Cardiac muscle cell (in vitro differentiated cells and primary cell): ENCODE measurements around the gene DNASE1. TPM values are rescaled to one million over a fixed set of nuclear protein-coding genes. Genes with fewer than 3 reads are reported as not detected.

Experiments used
- DNase-seq, 2 donors: peaks; one replicate each; pipeline versions ENCODE4 v3.0.0 to v3.0.0-alpha.2; 2010 to 2017; ENCODE audit warnings: low read depth in 1 of 2, low spot score in 1 of 2
- H3K27ac ChIP-seq: fragments of 200-600 bp; sonication (generic); 2 replicates; pipeline ENCODE4 v1.5.1; 2016
- H3K27me3 ChIP-seq: fragments of 200-600 bp; sonication (generic); 2 replicates; pipeline ENCODE4 v1.6.0; 2016; ENCODE audit warnings: control low read depth
- H3K36me3 ChIP-seq: fragments of 200-600 bp; sonication (generic); 2 replicates; pipeline ENCODE4 v1.5.1; 2016; ENCODE audit warnings: control low read depth
- H3K4me1 ChIP-seq: fragments of 200-600 bp; sonication (generic); 2 replicates; pipeline ENCODE4 v1.8.1; 2017; ENCODE audit warnings: low read depth, mild to moderate bottlenecking, mixed run types
- H3K4me3 ChIP-seq: fragments of 200-600 bp; sonication (generic); 2 replicates; pipeline ENCODE4 v1.5.1; 2016; ENCODE audit warnings: mild to moderate bottlenecking
- H3K9me3 ChIP-seq: fragments of 200-600 bp; sonication (generic); 2 replicates; pipeline ENCODE4 v1.5.1; 2017; ENCODE audit warnings: low read depth, mild to moderate bottlenecking, control low read depth
- polyA plus RNA-seq: library from polyadenylated mRNA; unstranded; fragments of >200 nt; fragmentation: Nextera tagmentation; extraction: Ambion mirVana; gene quantifications from 2 replicates; pipeline ENCODE4 v1.2.1, GENCODE V29; 2016
- total RNA-seq: library from RNA; depleted of rRNA; stranded (reverse); fragments of >200 nt; gene quantifications from 2 replicates; pipeline ENCODE4 v1.2.3, GENCODE V29; 2016
- TF ChIP-seq, protein P1 (sequence below): IDR thresholded peaks from 2 replicates; pipeline ENCODE4 v1.5.1; 2012; ENCODE audit warnings: low read depth, mild to moderate bottlenecking, low read length

The DNASE1 gene
- total and polyA plus RNA-seq, 2 experiments from 2014 or later, result 28.1 to 73.9 TPM

DNA sequence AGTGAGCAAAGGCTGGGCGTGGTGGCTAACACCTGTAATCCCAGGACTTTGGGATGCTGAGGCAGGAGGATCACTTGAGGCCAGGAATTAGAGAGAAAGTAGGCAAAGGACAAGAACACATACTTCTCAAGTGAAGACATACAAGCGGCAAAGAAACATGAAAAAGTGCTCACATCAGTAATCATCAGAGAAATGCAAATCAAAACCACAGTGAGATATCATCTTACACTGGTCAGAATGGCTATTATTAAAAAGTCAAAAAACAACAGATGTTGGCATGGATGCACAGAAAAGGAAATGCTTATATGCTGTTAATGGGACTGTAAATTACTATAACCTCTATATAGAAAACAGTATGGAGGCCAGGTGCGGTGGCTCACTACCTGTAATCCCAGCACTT is 30.8 kb upstream of the DNASE1 start:
- H3K9me3 ChIP-seq, result no peaks in the 10 kb centered on the region
- H3K27me3 ChIP-seq, result no peaks in the 10 kb centered on the region
- H3K4me1 ChIP-seq, result no peaks in the 10 kb centered on the region
- no peak overlapping the region for H3K27ac ChIP-seq
- no peak for DNase-seq
- no peak overlapping the region for H3K4me3 ChIP-seq
- H3K36me3 ChIP-seq, result no peaks in the 10 kb centered on the region
- TF ChIP-seq, protein P1, sequence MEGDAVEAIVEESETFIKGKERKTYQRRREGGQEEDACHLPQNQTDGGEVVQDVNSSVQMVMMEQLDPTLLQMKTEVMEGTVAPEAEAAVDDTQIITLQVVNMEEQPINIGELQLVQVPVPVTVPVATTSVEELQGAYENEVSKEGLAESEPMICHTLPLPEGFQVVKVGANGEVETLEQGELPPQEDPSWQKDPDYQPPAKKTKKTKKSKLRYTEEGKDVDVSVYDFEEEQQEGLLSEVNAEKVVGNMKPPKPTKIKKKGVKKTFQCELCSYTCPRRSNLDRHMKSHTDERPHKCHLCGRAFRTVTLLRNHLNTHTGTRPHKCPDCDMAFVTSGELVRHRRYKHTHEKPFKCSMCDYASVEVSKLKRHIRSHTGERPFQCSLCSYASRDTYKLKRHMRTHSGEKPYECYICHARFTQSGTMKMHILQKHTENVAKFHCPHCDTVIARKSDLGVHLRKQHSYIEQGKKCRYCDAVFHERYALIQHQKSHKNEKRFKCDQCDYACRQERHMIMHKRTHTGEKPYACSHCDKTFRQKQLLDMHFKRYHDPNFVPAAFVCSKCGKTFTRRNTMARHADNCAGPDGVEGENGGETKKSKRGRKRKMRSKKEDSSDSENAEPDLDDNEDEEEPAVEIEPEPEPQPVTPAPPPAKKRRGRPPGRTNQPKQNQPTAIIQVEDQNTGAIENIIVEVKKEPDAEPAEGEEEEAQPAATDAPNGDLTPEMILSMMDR, result no peak

DNA sequence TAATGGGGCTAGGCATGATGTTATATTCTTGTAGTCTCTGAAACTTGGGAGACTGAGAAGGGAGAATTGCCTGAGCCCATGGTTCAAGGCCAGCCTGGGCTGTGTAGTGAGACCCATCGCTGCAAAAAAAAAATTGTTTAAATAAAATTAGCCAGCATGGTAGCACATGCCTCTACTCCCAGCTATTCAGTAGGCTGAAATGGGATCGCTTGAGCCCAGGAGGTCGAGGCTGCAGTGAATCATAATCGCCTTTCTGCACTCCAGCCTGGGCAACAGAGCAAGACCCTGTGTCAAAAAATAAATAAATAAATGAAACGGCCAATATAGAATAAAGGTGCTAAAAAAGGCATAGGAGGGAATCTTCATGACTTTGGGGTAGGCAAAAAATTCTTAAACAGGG is 29.2 kb upstream of the DNASE1 start:
- H3K27ac ChIP-seq, result no peak overlapping the region
- H3K4me3 ChIP-seq, result no peak overlapping the region
- DNase-seq, result no peak
- H3K27me3 ChIP-seq, result no peaks in the 10 kb centered on the region
- TF ChIP-seq, protein P1, result no peak
- no peaks in the 10 kb centered on the region for H3K9me3 ChIP-seq
- no peaks in the 10 kb centered on the region for H3K36me3 ChIP-seq
- H3K4me1 ChIP-seq, result no peaks in the 10 kb centered on the region

- Histone ChIP-seq H3K9me3 (no peaks in the 10 kb centered on the region), H3K27me3 (no peaks in the 10 kb centered on the region), H3K4me3 (no peak overlapping the region), H3K36me3 (no peaks in the 10 kb centered on the region), H3K4me1 (no peaks in the 10 kb centered on the region), H3K27ac (no peak overlapping the region)
- TF ChIP-seq, protein P1, result no peak
- peak in 1 of 2 donors; percentile 59 for DNase-seq
Observed at GRCh38 chr16:3625911-3626732, 28.4 kb upstream of the DNASE1 start.

DNA sequence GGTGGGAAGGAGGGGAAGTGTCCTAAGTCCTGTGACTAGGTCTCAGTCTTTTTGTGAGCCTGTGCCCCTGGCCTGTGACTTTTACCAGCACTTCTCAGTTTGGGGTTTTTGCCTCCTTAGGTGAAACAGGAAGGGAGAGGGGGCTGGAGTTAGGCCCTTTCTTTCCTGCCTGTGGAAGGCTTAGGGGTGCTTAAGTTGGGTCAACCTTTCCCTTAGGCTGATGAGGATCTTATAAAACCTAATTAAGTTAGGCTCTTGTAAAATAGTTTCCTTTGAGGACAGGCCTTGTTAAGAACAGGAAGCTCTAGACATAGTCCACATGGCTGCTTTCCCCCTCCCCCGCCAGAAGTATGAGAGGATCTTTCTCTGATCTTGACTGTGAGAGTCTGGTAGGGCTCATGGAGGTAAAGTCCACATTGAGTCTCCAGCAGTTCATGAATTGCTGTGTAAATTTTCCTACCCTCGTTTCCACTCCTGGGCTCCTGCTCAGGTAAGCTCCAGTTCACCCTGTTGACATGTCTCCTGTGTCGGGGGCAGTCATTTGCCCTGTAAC is 17.0 kb upstream of the DNASE1 start:
- no peak overlapping the region for H3K4me3 ChIP-seq
- H3K36me3 ChIP-seq, result no peaks in the 10 kb centered on the region
- H3K27ac ChIP-seq, result peak overlapping the region; percentile 83
- no peaks in the 10 kb centered on the region for H3K9me3 ChIP-seq
- TF ChIP-seq, protein P1, result no peak
- no peaks in the 10 kb centered on the region for H3K27me3 ChIP-seq
- DNase-seq, result peak; percentile 52 to 55
- peaks cover 10% of the 10 kb centered on the region for H3K4me1 ChIP-seq

- no peak for DNase-seq
- H3K27ac ChIP-seq, result no peak overlapping the region
Observed at GRCh38 chr16:3638916-3639644, 15.4 kb upstream of the DNASE1 start.

More at GRCh38 chr16:3638916-3639644, 15.4 kb upstream of the DNASE1 start:
- Histone ChIP-seq H3K4me1 (peaks cover 12% of the 10 kb centered on the region), H3K27me3 (no peaks in the 10 kb centered on the region), H3K9me3 (no peaks in the 10 kb centered on the region), H3K4me3 (no peak overlapping the region), H3K36me3 (no peaks in the 10 kb centered on the region)
- TF ChIP-seq, protein P1, result no peak
